Stimulated activated CD8-positive, alpha-beta memory T cell treated with anti-CD3 and anti-CD28 coated beads, Interleukin-4, amount 100 ng/mL, for 4 hours (primary cell): Measurements from ENCODE around the gene SYVN1.
A peak's percentile ranks its signal among the peaks of the same experiment; 100 is the strongest.
"Not testable (repeated sequence)": the region's sequence is repeated elsewhere in the genome, so short reads cannot be mapped to it uniquely, and the experiment has no call there.

Experiments
- DNase-seq, 2 donors: peaks; one replicate each; pipeline ENCODE4 v3.0.0-alpha.2; 2020; ENCODE audit warnings: low read depth in 2 of 2, low spot score in 1 of 2

The SYVN1 gene

DNA sequence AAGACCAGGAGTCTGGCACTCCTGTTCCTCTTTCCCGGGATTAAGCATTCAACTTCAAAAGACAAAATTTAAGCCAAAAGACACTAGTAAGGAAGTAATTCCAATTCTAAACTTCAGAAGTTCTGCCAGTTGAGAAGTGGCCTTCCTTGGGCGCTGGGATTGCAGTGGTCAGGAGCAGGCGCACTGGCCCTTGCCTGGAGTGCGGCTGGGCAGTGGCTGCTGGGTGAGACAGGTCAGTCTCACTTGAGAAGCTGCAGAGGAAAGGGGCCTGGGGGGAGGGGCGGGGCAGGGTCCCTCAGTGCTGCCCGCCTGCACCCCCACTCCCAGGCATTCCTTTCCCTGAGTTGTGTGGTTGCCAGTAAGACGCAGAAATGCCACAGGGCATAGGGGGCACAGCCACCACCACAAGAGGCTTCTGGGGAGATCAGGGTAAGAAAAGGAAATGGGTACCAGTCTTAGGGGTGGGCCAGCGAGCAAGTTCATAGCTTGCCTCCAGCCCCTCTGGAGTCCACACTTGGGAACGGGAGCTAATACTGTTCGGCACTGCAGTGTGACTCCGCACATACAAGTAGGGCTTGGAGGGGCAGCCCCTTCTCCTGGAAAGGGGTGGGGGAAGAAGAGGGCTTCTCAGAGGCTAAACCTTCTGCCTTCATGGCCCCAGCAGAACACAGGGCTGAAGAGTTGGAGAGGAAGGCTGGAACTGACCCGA is 6.7 kb downstream of the SYVN1 start:
- no peak for DNase-seq

DNA sequence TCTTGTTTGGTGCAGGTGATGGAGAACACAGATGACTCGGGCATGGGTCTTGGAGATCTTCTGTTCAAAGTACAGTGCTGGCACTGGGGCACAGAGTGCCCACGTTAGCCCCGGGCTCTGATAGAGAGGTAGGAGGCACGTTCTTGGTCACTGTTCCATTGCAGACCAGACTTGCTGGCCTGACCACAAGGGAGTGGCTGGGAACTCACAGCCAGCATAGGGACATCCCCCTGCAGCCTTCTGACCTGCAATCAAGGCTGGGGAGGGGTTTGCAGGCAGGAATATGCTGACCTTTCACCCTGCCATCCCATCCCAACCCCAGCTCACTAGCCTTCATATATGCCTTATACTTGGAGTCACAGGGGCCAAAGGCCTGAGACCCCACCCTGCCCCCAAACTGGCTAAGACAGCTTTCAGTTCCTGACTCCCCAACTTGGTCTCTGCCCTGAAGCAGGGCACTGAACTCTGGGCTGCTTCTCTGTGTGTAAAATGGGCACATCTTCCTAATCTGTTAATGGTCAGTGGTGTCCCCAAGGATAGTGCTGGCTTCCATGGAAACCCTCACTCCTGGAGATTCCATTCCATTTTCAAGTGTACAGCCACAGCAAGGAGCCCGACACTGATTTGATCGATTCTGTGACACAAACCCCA is 7.6 kb downstream of the SYVN1 start:
- DNase-seq: no peak

DNA sequence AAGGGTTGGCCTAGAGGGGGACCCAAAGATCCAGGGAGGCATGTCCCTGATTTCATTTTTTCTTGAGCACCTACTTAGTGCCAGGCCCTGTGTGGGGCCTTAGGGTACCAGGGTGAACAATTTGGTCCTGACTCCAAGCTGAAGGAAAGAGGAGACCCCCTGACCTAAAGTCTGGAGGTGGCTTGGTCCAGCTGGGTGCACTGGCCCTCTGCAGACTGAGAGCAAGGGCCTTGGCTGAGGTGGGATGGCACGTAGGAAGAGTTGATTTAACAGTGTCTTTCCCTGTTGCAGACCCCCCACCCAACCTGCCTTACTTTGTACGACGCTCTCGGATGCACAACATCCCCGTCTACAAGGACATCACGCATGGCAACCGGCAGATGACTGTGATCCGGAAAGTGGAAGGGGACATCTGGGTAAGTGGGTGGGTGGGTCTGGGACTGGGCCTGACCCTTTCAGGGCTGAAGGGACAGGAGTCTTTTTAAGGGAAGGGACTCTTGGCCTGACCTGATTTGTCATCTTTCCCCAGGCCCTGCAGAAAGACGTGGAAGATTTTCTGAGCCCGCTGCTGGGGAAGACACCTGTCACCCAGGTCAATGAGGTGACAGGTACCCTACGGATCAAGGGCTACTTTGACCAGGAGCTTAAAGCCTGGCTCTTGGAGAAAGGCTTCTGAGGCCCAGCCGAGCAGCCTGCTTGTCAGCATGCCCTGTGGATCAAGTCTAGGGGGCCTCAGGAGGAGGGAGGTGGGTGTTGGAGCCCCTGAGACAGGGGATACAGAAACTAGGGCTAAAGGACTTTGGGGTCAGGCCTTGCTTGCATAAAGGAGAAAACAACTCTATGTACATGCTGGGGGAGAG is 8.9 kb downstream of the SYVN1 start:
- no peak for DNase-seq

DNA sequence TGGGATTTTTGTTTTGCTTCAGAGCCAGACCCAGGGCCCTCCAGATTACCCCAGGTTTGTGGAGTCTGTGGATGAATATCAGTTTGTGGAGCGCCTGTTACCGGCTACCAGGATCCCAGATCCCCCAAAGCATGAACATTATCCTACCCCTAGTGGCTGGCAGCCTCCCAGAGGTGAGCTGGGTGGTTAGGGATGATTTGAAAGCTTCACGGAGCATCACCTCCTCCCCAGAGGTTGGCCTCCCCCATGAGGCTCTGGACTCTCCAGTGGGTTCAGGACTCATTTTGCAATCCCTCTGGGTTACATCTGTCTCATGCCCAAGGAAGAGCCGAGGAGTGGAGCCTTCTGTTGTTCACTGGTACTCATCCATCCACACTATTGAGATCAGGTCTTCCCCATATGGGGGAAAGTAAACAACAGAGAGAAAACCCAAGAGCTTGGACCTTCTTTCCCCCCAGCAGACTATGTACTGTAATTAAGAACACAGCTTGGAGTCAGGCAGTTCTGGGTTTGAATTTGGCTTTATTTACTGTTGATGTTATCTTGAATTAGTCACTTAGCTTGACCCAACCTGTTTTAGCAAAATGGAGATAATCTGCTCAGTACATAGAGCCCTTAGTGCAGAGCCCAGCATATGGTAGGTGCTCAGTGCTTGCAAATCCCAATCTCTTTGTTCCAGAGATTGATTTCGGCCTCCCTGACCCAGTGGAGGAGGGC is 9.7 kb downstream of the SYVN1 start:
- DNase-seq: no peak

DNA sequence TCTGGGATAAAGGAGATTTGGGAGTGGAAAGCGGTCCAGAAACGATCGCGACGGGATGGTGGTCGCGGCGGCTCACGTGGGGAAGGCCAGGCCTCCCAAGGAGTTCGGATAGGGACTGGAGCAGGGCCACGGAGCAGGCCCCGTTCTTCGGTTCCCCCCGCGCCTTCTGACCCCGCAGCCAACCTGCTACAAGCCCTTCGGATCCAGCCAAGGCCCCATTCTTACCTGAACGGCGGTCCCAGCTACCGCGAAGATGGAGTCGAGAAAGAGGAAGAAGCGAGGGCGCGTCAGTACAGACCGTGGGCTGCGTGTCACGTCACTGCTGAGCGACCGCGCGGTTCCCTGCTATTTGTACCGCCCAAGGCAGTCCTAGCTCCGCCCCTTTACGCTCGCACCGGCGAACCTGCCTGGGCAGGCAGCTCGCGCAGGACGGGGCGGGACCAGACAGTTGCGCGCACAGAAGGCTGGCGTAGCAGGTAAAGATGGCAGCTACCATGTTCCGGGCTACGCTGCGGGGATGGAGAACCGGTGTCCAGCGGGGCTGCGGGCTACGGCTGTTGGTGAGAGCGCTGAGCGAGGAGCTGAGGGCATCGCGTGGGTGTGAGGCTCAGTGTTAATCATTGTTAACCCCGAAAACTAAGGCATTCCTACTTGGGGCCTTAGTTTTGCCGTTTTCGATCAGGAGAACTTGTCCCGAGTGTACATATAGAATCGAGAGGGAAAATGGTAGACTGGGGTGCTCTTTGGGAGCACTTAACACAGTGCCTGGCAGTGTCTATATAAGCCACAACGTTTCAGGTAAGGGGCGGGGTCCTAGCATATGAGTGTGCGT is 12.2 kb downstream of the SYVN1 start, which contains the start of the genes FAU and MRPL49:
Gene FAU, minus strand, starts transcription at position 270 of the 832 bp plus-strand sequence. CDS start 321 bp downstream, outside the sequence.
Gene MRPL49, plus strand, starts transcription at position 457 of the 832 bp plus-strand sequence. Its CDS starts 26 bp downstream, at position 483.
- DNase-seq: peak; percentile 98

DNA sequence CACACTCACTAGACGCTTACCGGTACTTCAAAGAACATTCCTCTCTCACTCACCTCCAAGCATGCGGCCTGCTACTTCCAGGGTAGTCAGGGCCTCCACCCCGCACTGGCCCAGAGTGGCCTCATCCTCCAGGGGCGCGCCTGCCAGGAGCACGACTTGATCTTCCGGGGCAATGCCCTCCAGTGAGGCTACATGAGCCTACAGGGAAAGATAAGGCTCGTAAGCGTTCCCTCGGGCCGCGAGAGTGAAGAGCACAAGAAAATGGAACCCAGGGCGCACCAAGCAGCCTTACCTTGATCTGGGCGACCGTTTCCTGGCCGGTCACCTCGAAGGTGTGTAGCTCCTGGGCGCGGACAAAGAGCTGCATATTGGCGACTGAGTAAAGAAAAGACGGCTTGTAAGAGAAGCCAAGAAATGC is 12.9 kb downstream of the SYVN1 start:
- no peak for DNase-seq

DNA sequence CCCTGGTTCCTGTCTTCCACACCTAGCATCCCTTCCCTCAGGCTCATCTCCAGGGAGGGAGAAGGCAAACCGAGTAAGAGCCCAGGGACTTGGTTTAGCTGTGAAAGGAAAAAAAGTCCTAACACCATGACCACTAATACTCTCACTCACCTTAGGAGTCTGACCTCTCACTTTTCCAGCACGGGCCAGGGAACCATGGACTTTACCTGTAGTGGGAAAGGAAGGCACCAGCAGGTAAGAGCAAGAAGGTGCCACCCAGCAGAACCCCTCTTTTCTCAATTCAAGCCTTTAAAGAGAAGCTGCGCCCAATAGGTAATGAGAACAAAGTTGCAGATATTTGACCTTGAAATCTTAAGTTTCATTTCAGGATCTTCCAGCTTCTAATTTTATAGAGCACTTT is 13.5 kb downstream of the SYVN1 start:
- no peak for DNase-seq

DNA sequence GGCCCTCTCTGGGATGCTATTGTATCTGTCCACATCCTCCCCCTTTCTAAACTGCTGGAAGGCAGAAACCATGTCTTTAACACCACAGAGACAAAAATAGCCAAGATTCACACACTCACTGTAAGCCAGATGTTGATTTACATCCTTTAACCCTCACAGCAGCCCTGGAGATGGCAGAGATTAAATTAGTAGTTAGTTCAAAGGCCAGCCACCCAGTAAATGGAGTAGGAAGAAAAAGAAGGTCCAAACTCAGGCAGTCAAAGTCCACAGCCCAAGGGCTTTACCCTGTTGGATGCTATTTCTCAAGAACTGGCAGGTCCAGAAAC is 14.7 kb downstream of the SYVN1 start:
- no peak for DNase-seq

DNA sequence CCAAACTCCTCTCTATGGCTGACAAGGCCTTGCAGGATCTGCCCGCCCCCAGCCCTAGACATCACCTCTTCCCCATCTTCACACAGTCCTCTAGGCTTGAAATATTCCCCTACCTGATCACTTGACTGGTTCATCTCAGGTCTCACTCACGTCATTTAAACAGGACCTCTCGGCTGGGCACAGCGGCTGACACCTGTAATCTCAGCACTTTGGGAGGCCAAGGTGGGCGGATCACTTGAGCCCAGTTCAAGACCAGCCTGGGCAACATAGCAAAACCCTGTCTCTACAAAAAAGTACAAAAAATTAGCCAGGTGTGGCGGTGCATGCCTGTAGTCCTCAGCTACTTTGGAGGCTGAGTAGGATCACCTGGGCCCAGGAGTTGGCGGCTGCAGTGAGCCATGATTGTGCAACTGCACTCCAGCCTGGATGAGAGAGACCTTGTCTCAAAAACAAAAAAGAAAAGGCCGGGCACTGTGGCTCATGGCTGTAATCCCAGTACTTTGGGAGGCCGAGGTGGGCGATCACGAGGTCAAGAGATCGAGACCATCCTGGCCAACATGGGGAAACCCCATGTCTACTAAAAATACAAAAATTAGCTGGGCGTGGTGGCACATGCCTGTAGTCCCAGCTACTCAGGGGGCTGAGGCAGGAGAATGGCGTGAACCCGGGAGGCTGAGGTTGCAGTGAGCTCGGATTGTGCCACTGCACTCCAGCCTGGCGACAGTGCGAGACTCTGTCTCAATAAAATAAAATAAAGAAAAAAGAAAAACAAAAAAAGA is 15.2 kb downstream of the SYVN1 start:
- DNase-seq: not testable (repeated sequence)

DNA sequence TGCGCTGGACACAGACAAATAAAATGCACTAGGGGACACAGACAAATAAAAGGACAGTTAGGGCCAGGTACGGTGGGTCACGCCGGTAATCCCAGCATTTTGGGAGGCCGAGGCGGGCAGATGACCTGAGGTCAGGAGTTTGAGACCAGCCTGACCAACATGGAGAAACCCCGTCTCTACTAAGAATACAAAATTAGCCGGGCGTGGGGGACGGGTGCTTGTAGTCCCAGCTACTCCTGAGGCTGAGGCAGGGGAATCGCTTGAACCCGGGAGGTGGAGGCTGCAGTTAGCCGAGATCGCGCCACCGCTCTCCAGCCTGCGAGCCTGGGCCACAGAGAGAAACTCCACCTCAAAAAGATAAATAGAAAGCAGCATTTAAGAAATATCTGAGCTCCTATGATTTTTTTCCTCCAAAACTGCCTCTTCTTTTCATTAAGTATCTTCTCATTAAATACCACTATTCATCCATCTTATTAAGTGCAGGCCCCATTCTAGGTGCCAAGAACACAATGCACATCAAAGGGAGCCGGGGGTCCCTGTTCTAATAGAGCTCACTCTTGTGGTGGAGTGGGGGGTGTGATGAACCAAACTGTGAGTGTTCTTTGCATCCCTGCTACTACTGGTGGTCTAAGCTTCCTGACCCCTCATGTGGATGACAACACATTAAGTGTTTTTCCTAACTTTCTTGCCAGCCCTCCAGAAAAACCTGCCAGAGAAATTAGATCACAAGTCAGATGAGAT is 16.1 kb downstream of the SYVN1 start:
- no peak for DNase-seq

DNA sequence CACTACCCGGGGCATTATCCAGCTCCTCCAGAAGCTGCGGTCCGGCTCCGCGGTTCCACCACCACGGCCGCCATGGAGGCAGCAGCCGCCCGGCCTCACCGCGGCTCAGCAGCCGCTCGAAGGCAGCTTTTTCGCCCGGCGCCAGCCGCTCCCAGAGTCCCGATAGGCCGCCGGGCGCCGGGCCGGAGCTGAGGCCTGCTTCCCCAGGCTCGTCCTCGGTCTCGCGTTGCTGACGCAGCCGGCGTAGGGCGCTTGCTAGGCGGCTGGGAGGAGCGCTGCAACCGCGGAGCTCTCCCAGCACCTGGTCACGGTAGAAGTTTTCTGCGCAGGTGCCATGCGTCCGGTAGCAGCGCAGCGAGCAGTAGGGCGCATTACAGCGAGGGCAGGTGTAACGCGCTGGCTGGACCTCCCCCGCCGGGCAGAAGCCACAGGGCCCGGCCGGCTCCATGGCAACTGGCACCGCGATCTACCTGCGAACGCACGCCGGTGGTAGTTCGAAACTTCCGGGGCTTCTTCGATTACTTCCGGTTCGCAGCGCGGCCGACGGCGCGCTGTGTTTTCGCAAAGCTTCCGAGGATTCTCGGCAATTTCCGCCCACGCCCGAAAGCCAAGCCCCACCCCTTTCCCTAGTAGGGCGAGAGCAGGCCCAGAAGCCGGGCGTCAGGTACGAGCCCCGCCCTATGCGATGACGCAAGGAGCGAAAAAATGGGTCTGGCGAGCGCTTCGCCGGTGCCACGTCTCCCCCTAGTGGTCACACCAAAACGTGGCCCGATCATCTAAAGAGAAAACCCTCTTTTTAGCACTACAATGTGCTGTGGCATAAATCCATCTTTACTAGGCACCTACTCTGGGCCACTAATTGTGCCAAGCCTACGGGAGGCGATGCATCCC is 16.9 kb downstream of the SYVN1 start, which contains the start of gene ZNHIT2:
Gene ZNHIT2, minus strand, starts transcription at position 496 of the 891 bp plus-strand sequence. Its CDS starts 48 bp downstream, at position 448.
- peak; percentile 100 for DNase-seq

DNA sequence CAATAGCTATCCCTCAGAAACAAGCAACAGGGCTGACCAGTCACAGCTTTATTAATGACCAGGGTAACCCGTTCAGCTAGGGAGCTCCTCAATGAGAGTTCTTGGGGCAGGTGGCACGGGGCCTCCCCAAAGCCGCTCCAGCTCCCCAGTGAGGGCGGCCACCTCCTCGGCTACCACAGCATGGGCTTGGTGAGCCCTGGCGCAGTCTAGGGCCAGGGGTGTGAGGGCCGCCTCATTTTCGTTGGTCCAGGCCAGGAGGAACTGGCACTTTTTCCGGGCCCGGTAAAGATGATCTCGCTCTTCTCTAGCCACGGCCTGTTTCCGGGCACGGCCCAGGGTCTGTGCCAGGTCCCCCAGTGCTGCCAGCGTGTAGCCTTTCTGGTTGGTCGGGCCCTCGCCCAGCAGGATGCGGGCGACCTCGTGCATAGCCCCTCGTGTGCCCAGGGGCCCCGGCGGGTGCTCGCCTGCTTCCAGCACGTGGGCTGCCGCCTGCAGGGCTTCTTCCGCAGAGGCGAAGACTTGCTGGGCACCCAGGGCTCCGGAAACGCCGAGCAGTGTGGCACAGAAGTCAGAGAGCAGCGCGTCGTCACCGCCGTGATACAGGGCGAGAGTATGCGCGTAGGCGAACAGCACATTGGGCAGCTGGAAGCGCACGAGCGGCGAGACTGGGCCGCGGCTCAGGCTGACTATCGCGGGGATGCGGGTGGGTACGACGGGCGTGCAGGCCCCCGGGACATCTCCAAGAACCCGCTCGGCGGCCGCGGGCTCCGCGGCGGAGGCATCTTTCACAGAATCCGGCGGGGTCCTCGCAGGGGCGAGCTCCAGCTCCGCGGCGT is 17.7 kb downstream of the SYVN1 start:
- DNase-seq: peak in 1 of 2 donors; percentile 48

DNA sequence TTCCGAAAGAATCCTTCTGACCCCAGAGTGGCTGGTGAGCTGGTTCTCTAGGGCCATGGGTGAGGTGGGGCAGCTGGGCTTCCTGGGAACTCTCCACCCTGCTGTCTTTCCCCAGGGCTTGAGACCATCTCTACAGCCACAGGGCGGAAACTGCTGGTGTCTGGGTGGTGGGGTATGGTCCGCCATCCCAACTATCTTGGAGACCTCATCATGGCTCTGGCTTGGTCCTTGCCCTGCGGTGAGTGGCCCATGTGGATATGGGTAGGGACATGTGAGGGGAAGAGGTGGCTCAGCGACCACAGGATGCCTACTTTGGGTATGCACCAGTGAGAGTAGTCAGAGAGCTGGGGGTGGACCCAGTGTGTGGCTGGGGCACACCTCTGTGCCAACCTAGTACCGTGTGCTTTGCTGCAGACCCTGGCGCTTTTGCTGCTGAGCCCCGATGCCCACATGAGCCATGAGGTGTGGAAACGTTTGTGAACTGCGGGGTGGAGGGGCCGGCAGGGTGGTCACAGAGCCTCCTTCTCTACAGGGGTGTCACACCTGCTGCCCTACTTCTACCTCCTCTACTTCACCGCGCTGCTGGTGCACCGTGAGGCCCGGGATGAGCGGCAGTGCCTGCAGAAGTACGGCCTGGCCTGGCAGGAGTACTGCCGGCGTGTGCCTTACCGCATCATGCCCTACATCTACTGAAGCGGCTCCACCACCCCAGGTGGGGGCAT is 18.8 kb downstream of the SYVN1 start:
- no peak for DNase-seq

DNA sequence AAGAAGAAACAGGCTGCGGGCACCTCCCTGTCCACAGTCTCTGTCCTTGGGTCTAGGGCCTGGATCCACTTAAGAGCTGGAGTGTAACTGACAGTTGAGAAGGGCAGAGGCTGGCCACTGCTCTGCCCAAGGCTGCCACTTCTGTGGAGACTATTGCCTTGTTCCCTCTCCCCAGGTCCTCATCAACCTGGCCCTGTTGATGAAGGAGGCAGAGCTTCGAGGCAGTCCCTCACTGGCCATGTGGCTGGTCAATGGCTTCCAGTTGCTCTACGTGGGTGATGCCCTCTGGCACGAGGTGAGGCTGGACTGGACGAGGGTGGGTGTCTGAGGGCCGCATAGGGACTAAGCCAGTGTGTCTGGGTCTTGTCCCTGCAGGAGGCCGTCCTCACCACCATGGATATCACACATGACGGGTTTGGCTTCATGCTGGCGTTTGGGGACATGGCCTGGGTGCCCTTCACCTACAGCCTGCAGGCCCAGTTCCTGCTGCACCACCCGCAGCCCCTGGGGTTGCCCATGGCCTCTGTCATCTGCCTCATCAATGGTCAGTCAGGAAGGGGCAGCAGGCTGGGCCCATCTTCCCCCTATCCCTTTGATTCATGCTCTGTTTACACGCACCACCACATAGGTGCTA is 19.7 kb downstream of the SYVN1 start:
- DNase-seq: no peak

DNA sequence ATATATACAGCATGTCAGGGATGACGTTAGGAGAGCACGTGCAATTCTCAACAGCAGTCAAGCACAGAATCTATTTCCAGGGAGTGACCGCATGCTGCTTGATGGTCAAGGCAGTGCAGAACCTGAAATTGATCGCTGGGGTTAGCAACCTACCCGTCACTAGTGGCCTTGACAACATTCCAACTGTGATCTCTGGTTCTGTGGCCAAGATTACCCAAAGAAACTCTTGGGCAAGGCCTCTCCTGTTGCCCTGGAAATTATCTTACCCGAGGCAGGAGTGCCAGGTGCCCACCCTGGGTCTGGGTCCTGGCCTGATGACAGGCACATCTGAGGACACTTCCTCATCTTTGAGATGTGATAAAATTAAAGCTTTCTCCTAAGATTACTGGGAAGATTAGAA is 20.5 kb downstream of the SYVN1 start:
- no peak for DNase-seq

DNA sequence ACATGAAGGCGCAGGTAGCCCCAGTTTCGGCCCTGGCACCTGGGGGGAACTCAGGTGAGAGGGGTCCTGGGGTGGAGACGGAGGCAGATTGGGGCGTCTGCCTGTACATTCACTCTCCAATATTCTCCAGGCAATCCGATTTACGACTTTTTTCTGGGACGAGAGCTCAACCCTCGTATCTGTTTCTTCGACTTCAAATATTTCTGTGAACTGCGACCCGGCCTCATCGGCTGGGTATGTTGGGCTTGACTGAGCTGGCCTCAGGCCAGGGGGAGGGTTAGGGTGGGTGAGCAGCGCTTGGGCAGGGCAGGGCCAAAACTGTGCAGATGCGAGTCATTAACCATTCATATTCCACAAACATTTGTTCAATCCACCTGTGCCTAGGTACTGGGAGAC is 21.0 kb downstream of the SYVN1 start:
- no peak for DNase-seq
